ENCODE results near the gene HIF3A. TPM values are rescaled to one million over a fixed set of nuclear protein-coding genes. Genes with fewer than 3 reads are reported as not detected.
"Not testable (repeated sequence)": the region's sequence is repeated elsewhere in the genome, so short reads cannot be mapped to it uniquely, and the experiment has no call there.

HIF3A gene
- total and polyA plus RNA-seq, 11 donors, result 32.8 to 117 (median 63.4) TPM

GRCh38 chr19:46373491-46374359 is 76.9 kb downstream of the HIF3A start:
- no peak for TF ChIP-seq POLR2A (IDR thresholded peaks at IDR 0.05)
- TF ChIP-seq CTCF (IDR thresholded peaks at IDR 0.05), result no peak
- peak; percentile 83 to 93 (median 88) for DNase-seq
- intact Hi-C loops (cut with DNase I), result loop anchor here in 2 of 10 donors (10.0 kb wide), 2 partner anchors 79 to 89 kb away; partner anchors contain the start of gene HIF3A (in 1 of the 2)

GRCh38 chr19:46374536-46375475 is 78.0 kb downstream of the HIF3A start:
- Histone ChIP-seq H3K4me3 (no peak overlapping the region), H3K36me3 (peaks cover 0 to 43% (median 33%) of the 10 kb centered on the region in 9 donors), H3K9me3 (no peaks in the 10 kb centered on the region), H3K4me1 (peaks cover 3 to 64% (median 45%) of the 10 kb centered on the region in 12 donors), H3K27me3 (no peaks in the 10 kb centered on the region), H3K27ac (peak overlapping the region in 11 of 12 donors; percentile 6 to 75 (median 59))
- ATAC-seq (no peak), DNase-seq (no peak)
- intact Hi-C loops (cut with DNase I), result loop anchor here in 2 of 10 donors (10.0 kb wide), 2 partner anchors 80 to 90 kb away; partner anchors contain the start of gene HIF3A (in 1 of the 2)
- WGBS, 4 donors, result 87 to 94% (median 92%) methylated on average over 16 to 21 of the region's 21 CpGs
- TF ChIP-seq CTCF (IDR thresholded peaks at IDR 0.05) (no peak), POLR2A (IDR thresholded peaks at IDR 0.05) (no peak)

More at GRCh38 chr19:46373491-46374359, 76.9 kb downstream of the HIF3A start:
- H3K9me3 ChIP-seq, result no peaks in the 10 kb centered on the region
- ATAC-seq, result peak; percentile 66 to 88 (median 80)
- H3K4me1 ChIP-seq, result peaks cover 3 to 54% (median 38%) of the 10 kb centered on the region in 12 donors
- H3K27ac ChIP-seq, result peak overlapping the region in 11 of 12 donors; percentile 44 to 75 (median 59)
- no peak overlapping the region for H3K4me3 ChIP-seq
- peaks cover 0 to 38% (median 27%) of the 10 kb centered on the region in 9 donors for H3K36me3 ChIP-seq
- no peaks in the 10 kb centered on the region for H3K27me3 ChIP-seq
- 46 to 56% (median 50%) methylated on average over 12 to 17 of the region's 17 CpGs for WGBS, 4 donors

GRCh38 chr19:46375476-46376067 is 78.7 kb downstream of the HIF3A start:
- WGBS, 4 donors, result 93 to 96% (median 93%) methylated on average over 16 to 22 of the region's 22 CpGs
- ATAC-seq, DNase-seq, H3K9me3 ChIP-seq, H3K4me3 ChIP-seq, H3K27me3 ChIP-seq, H3K27ac ChIP-seq: not testable (repeated sequence)
- Histone ChIP-seq H3K4me1 (peaks cover 3 to 70% (median 48%) of the 10 kb centered on the region in 12 donors), H3K36me3 (peaks cover 0 to 50% (median 40%) of the 10 kb centered on the region in 9 donors)
- intact Hi-C loops (cut with DNase I), result loop anchor here in 2 of 10 donors (10.0 kb wide), 2 partner anchors 81 to 91 kb away; partner anchors contain the start of gene HIF3A (in 1 of the 2)

Measured in heart left ventricle (tissue), 16 donors.